AG08396 (cell line): ENCODE data around the gene BRF1.
A peak's percentile ranks its signal among the peaks of the same experiment; 100 is the strongest.
"Not testable (repeated sequence)": the region's sequence is repeated elsewhere in the genome, so short reads cannot be mapped to it uniquely, and the experiment has no call there.

Experiments
- DNase-seq: peaks from one replicate; pipeline ENCODE4 v3.0.0; 2012; ENCODE audit warnings: low spot score, mixed read lengths

Gene BRF1

DNA sequence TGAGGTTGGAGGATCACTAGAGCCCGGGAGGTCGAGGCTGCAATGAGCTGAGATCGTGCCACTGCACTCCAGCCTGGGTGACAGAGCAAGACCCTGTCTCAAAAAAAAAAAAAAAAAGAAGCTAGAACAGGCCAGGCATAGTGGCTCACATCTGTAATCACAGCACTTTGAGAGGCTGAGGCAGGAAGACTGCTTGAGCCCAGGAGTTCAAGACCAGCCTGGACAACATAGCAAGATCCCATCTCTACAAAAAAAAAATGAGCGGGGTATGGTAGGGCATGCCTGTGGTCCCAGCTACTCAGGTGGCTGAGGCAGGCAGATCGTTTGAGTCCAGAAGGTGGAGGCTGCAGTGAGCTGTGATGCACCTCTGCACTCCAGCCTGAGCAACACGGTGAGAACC lies 11.9 kb downstream of the BRF1 start:
- DNase-seq, result not testable (repeated sequence)

DNA sequence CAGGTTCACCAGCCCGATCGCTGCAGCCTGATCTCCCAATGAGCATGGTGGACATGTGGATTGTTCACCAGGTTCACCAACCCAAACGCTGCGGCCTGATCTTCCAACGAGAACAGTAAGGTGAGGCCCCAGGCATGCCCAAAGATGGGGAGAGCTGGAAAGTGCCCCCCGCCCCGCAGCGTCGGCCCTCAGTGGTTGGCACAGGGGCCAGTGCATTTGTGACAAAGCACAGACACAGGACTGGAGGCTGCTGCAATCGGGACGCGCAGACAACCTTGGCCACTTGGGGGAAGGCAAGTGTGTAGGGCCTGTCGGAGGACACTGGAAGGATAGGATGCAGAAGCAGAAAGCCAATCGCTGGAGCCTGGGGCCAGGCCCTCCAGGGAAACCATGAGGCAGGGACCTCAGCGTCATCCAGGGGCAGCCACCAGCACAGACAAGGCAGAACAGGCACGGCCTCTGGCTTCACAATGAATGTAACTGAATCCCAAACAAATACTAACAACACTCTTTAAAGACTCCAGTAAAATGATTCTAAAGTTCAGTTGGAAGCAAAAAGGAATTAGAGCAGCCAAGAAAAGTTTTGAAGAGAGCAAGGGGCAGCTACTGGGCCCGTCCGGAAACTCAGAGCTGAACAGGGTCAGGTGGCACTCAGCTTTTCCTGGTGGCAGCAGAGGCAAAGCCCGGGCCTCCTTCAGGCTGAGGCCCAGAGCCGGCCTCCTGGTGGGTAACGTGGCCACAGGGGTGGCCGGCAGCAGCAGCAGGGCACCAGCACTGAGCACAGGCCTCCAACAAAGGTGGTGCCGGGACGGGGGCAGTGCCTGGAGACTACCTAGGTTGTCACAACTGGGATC lies 13.3 kb downstream of the BRF1 start:
- no peak for DNase-seq

DNA sequence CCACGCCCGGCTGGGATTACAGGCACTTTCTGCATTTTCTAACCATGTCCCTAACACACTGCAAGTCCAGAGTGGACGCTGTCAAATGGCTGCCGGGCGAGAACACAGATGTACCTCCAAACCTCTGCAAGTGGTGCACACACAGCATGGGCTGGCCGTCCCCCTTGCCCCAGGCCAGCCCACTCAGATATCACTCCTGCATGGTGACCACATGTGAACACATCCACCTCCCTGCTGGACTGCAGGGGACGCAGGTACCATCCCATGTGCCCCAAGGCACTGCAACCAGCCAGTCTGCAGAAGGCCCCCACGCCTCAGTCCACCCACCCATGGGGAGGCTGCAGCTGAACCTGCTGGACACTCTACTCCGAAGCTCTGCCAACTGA lies 14.0 kb downstream of the BRF1 start:
- DNase-seq, result no peak

DNA sequence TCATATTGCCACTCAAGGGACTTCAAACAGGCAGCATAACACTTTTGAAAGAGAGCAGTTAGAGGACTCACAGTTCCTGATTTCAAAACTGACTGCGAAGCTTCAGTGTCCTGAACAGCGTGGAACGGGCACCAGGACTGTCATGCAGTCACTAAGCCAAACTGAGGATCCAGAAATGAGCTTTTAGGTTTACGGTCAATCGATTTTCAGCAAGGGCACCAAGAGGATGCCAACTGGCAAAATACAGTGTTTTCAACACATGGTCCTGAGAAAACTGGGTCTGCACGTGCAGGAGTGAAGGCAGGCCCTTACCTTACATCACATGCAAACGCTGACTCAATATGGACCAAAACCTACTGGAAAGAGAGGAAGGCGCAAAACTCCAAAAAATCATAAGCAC lies 15.6 kb downstream of the BRF1 start:
- no peak for DNase-seq

DNA sequence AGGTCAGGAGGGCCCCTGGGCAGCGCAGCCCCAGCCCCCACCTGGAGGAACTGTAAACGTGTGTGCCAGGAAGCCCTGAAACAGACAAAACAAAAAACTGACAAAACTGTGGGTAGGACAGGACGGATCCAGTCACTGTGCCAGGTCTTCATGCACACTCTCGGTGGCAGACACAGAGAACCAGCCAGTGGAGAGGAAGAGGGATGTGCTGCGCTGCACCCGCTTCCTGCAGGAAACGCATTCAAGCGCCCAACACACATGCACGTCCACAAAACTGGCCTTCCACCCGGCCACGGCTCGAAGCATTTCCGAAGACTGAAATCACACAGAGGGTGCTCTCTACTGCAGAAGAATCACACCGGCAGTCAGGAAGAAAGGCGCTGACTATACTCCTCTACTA lies 16.9 kb downstream of the BRF1 start:
- no peak for DNase-seq

DNA sequence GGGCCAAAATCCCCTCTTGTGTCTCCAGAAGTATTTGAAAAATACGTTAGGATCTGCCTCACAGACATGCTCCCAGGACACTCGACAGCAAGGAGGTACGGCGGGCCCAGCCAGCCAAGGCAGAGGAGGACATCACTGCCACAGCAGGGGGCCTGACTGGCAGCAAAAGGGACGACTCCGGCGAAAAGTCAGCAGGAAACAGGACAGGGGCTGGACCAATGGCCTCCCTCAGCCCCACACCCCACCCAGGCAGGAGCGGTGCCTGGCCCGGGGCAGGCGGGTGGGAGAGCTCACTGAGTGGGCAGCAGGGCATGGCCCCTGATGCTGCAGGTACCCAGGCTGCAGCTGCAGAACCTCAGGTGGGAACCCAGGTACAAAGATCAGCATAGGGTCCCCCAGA lies 17.8 kb downstream of the BRF1 start:
- no peak for DNase-seq

- DNase-seq, result no peak
Observed at GRCh38 chr14:105282098-105282725, 18.6 kb downstream of the BRF1 start.

GRCh38 chr14:105281371-105282097 lies 19.3 kb downstream of the BRF1 start:
- DNase-seq, result peak; percentile 74

DNA sequence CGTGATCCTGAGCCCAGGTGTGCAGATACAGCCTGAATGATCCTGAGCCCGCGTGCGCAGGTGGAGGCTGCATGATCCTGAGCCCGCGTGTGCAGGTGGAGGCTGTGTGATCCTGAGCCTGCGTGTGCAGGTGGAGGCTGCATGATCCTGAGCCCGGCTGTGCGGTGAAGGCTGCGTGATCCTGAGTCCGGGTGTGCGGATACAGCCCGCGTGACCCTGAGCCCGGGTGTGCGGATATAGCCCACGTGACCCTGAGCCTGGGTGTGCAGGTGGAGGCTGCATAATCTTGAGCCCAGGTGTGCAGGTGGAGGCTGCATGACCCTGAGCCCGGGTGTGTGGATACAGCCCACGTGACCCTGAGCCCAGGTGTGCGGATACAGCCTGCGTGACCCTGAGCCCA lies 20.3 kb downstream of the BRF1 start:
- no peak for DNase-seq

- no peak for DNase-seq
Observed at GRCh38 chr14:105279642-105280361, 21.0 kb downstream of the BRF1 start.

GRCh38 chr14:105277448-105277847 lies 23.4 kb downstream of the BRF1 start:
- DNase-seq, result not testable (repeated sequence)

DNA sequence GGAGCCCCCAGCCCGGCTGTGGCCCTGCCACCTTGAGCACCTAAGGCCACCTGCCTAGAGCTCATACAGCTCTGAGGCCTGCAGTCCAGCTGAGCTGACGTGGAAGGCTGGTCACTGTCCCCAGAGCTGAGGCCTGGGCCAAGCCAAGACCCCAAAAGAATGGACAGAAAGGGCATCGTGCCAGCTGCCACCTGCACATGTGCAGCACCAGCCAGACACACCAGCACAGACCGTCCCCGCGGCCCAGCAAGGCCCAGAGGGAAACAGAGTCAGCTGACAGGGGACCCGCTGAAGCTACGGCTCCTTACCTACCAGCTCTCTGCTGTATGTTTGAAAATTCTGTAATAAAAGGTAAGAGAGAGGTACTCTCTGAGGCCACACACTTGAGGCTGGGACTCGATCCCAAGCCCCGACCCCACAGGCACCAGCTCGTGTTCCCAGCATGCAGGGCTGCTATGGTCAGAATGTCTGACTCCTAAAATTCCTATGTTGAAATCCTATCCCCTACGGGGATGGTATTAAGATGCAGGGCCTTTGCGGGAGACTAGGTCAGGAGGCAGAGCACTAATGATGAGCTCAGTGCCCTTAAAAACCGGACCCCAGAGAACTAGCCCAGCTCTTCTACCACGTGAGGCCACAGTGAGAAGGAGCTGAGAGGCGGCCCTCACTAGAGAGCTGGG lies 25.4 kb downstream of the BRF1 start:
- DNase-seq, result peak; percentile 68

DNA sequence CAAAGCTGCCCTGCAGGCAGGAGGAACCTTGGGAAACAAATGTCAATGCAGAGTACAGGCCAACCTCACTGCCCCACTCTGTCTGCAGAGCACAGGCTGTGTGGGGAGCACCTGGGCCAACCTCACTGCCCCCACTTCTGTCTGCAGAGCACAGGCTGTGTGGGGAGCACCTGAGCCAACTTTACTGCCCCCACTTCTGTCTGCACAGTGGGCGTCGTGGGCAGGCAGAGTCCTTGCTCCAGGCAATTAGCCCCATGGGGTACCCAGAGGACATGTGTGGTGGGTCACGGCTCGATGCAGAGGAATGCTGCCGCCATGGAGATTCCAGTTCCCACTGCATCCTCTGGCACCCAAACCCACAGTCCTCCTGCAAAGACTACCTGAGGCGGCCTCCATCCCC lies 26.2 kb downstream of the BRF1 start:
- no peak for DNase-seq

DNA sequence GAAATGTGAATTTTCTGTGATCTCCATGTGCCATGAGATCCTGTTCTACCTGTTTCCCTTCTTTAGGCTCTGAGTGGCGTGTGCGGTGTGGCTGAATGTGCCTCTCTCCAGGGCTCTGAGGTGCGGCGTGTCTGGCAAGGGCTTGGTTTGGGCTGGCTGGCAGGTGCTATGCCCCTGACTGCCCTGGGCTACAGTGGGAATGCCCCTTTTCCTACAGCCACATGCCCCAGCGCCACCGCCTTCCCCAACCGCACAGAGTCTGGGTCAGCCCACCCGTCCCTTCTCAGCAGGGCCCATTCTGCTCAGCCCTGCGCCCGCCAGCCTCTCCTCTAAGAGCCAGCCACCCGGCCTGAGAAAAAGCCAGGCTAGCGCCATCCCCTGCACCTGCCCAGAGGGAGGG lies 27.7 kb downstream of the BRF1 start:
- DNase-seq, result no peak

DNA sequence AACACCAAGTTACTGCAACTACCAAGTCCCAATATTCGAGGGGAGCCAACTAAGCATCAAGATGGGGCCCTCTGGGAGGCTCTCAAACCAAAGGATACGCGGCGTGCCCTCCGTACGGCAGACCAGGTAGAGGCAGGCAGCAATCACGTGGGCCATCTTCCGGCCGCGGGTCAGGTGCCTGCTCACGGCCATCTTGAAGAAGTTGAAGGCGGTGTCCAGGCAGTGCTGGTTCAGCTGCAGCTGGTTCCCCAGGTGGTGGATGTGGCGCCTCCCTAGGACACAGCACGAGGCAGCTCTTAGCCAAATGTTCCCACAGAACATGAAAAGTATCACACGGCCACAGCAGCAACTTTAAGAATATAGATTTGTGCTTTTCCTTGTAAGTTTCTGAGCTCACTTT lies 28.2 kb downstream of the BRF1 start:
- DNase-seq, result no peak

- DNase-seq, result peak; percentile 13
Observed at GRCh38 chr14:105271224-105271890, 29.4 kb downstream of the BRF1 start.

DNA sequence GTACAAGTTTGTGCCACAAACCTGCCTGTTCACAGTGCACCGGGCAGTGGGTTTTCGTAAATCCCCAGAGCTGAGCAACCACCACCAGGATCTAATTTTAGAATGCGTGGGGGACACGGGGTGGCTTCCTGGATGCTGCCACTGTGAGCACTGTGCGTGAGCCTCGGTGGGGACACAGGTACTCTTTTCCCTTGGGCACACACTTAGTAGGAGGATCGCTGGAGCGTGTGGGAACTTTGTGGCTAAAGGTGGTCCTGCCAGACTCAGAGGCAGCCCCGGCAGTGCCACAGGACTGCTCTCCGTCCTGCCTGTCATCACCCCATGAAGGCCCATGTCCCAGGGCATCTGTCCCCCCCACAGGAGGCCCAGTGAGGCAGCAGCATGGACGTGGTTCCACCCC lies 31.4 kb downstream of the BRF1 start:
- DNase-seq, result no peak

DNA sequence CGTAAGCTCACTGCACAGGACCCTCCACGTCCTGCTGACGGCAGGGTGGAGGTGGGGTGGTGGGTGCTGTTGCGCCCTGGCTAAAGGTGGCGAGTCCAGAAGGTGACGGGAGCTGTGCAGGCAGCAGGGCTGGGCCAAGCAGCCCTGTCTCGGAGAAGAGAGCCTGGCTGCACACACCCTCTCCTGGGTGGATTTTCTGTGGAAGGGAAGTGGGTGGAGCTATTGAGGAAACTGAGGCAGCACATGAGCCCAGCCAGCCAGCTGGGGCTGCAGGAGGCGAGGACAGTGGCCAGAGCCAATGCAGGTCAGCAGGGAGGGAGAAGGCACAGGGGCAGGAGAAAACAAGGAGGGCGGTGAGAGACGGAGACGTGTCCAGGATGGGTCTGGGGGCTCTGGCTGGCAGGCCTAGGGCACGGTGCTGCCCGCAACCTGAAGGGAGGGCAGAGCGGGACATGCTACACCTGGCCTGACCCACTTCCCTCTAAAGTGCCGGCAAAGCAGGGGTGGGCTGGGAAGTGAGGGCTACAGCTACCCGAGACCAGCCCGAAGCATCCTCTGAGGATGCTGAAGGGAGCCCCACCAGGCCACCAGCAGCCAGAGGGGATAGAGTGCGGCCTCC lies 32.0 kb downstream of the BRF1 start:
- no peak for DNase-seq

GRCh38 chr14:105267820-105268548 lies 32.8 kb downstream of the BRF1 start:
- DNase-seq, result peak; percentile 40

DNA sequence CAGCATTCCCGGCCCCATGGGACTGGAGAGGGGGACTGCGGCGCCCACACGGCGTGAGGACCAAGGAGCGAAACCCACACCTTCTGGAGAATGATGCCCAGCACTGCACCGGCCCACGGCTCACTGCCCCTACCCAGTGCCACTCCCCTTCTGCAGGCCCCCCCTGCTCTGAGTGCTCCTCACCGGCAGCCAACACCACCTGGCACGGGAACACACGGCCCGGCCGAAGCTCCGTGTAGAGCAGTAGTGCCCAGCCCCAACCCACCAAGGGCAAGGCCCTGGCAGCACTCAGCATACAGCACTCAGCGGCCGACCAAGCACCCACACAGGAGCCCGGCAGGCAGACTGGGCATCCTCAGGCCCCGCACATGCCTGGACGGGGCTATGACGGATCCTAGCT lies 39.0 kb downstream of the BRF1 start:
- no peak for DNase-seq
